ENCODE measurements around the gene DLX1.

- no peak for TF ChIP-seq CTCF (IDR thresholded peaks at IDR 0.05)
- no peak for TF ChIP-seq POLR2A (IDR thresholded peaks at IDR 0.05)
Measured at GRCh38 chr2:172095905-172096625, 10.8 kb downstream of the DLX1 start.

Measured in testis (tissue), 2 donors.